Lower leg skin (tissue), 3 donors: ENCODE measurements around the gene DZIP1.

Source experiments
- CTCF ChIP-seq, 3 donors: fragments of 450-650 bp; IDR thresholded peaks; one replicate each; pipeline ENCODE4 v1.5.1; 2016; ENCODE audit warnings: antibody characterized with exemption in 3 of 3, mild to moderate bottlenecking in 3 of 3, moderate library complexity in 2 of 3
- POLR2A ChIP-seq, 2 donors: fragments of 450-650 bp; IDR thresholded peaks; one replicate each; pipeline ENCODE4 v1.6.1; 2016 to 2017; ENCODE audit warnings: antibody characterized with exemption in 2 of 2, mild to moderate bottlenecking in 1 of 2, moderate library complexity in 1 of 2

GRCh38 chr13:95644601-95645052 lies at the start of gene DZIP1:
- TF ChIP-seq CTCF (IDR thresholded peaks at IDR 0.05), result no peak
- TF ChIP-seq POLR2A (IDR thresholded peaks at IDR 0.05), result no peak
